H1 (cell line): ENCODE measurements around the gene CHRNA10. TPM values are rescaled to one million over a fixed set of nuclear protein-coding genes. Genes with fewer than 3 reads are reported as not detected.

Experiments used
- polyA plus RNA-seq, 7 experiments: library from polyadenylated mRNA; depleted of rRNA in 3 of 7; stranded (reverse) in 5 of 7; unstranded in 2 of 7; fragments of >200 nt in 5 of 7; fragments of 200-250 nt in 2 of 7; gene quantifications; 1 replicate in 5 of 7; 2 replicates in 1 of 7; 4 replicates in 1 of 7; pipeline versions ENCODE4 v1.2.1 to v1.2.3, GENCODE V29; 2011 to 2013; ENCODE audit warnings: missing spikeins in 2 of 7, mixed read lengths in 2 of 7
- total RNA-seq: library from RNA; stranded (reverse); fragmentation: NEBNext Ultra II Directional; extraction: Animal tissue kit (Norgen Biotek cat#: 25700); gene quantifications from 2 replicates; pipeline ENCODE4 v1.2.1, GENCODE V29; 2021
- TF ChIP-seq, protein P1 (sequence below): fragments of 300-600 bp; sonication (generic); IDR thresholded peaks from 2 replicates; pipeline ENCODE4 v1.7.1; 2012; ENCODE audit warnings: low read length, moderate library complexity, mild to moderate bottlenecking, inconsistent platforms; ENCODE audit not compliant: insufficient replicate concordance

Gene CHRNA10
- total and polyA plus RNA-seq, 2 of the 8 experiments (the other 6 are each of a cell fraction or from before 2014, with no cell fraction given): 0.68 to 1.3 TPM

DNA sequence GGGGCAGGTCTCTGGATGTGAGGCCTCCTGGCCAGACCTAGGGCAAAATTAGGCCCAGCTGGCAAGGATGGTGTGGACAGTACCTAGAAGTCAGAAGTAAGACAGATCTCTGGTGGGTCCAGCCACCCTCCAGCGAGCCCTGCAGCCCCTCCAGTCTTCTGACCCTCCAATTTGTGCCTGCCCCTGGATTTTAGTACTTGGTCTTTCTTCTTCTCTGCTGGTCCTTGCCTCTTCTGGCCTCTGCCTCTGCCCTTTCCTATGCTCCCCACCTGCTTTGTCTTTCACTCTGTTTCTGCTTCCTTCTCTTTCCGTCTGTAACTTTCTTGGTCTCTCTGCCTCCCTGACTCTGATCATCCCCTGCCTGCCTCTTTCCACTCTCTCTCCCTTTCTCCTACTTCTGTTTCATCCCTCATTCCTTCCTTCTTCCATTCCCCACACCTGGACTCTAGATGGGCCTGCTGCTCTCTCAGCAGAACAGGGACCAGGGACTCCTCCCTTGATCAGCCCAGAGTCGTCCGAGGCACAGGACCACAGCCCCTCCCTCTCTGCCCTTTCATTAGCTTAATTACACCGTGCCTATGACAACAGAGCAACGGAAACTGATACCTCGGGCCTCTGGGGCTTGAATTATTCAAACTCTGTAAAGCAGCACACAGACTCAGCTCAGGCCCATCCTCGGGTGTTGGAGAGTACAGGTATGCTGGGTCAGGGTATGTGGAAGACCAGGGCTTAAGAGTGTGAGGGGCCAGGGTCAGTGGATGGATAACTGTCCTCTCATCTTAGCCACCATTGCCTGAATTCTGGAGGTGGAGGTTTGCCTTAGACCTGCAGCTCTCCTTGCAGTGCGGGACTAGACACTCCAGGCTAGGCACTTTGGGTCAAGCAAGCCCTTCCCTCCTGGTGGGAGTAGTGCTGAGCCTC, at the start of gene CHRNA10 (continued):
- TF ChIP-seq, protein P1, sequence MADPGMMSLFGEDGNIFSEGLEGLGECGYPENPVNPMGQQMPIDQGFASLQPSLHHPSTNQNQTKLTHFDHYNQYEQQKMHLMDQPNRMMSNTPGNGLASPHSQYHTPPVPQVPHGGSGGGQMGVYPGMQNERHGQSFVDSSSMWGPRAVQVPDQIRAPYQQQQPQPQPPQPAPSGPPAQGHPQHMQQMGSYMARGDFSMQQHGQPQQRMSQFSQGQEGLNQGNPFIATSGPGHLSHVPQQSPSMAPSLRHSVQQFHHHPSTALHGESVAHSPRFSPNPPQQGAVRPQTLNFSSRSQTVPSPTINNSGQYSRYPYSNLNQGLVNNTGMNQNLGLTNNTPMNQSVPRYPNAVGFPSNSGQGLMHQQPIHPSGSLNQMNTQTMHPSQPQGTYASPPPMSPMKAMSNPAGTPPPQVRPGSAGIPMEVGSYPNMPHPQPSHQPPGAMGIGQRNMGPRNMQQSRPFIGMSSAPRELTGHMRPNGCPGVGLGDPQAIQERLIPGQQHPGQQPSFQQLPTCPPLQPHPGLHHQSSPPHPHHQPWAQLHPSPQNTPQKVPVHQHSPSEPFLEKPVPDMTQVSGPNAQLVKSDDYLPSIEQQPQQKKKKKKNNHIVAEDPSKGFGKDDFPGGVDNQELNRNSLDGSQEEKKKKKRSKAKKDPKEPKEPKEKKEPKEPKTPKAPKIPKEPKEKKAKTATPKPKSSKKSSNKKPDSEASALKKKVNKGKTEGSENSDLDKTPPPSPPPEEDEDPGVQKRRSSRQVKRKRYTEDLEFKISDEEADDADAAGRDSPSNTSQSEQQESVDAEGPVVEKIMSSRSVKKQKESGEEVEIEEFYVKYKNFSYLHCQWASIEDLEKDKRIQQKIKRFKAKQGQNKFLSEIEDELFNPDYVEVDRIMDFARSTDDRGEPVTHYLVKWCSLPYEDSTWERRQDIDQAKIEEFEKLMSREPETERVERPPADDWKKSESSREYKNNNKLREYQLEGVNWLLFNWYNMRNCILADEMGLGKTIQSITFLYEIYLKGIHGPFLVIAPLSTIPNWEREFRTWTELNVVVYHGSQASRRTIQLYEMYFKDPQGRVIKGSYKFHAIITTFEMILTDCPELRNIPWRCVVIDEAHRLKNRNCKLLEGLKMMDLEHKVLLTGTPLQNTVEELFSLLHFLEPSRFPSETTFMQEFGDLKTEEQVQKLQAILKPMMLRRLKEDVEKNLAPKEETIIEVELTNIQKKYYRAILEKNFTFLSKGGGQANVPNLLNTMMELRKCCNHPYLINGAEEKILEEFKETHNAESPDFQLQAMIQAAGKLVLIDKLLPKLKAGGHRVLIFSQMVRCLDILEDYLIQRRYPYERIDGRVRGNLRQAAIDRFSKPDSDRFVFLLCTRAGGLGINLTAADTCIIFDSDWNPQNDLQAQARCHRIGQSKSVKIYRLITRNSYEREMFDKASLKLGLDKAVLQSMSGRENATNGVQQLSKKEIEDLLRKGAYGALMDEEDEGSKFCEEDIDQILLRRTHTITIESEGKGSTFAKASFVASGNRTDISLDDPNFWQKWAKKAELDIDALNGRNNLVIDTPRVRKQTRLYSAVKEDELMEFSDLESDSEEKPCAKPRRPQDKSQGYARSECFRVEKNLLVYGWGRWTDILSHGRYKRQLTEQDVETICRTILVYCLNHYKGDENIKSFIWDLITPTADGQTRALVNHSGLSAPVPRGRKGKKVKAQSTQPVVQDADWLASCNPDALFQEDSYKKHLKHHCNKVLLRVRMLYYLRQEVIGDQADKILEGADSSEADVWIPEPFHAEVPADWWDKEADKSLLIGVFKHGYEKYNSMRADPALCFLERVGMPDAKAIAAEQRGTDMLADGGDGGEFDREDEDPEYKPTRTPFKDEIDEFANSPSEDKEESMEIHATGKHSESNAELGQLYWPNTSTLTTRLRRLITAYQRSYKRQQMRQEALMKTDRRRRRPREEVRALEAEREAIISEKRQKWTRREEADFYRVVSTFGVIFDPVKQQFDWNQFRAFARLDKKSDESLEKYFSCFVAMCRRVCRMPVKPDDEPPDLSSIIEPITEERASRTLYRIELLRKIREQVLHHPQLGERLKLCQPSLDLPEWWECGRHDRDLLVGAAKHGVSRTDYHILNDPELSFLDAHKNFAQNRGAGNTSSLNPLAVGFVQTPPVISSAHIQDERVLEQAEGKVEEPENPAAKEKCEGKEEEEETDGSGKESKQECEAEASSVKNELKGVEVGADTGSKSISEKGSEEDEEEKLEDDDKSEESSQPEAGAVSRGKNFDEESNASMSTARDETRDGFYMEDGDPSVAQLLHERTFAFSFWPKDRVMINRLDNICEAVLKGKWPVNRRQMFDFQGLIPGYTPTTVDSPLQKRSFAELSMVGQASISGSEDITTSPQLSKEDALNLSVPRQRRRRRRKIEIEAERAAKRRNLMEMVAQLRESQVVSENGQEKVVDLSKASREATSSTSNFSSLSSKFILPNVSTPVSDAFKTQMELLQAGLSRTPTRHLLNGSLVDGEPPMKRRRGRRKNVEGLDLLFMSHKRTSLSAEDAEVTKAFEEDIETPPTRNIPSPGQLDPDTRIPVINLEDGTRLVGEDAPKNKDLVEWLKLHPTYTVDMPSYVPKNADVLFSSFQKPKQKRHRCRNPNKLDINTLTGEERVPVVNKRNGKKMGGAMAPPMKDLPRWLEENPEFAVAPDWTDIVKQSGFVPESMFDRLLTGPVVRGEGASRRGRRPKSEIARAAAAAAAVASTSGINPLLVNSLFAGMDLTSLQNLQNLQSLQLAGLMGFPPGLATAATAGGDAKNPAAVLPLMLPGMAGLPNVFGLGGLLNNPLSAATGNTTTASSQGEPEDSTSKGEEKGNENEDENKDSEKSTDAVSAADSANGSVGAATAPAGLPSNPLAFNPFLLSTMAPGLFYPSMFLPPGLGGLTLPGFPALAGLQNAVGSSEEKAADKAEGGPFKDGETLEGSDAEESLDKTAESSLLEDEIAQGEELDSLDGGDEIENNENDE: no peak
